HUES64 (cell line): ENCODE results near the gene AGER. TPM values are rescaled to one million over a fixed set of nuclear protein-coding genes. Genes with fewer than 3 reads are reported as not detected.

Experiments used
- H3K27ac ChIP-seq: 2 replicates; pipeline ENCODE4 v1.7.0; 2013; ENCODE audit warnings: low read depth, low read length, inconsistent platforms
- H3K27me3 ChIP-seq: 2 replicates; pipeline ENCODE4 v1.6.1; 2013; ENCODE audit warnings: mild to moderate bottlenecking, low read length; ENCODE audit not compliant: insufficient read depth
- H3K36me3 ChIP-seq: 2 replicates; pipeline ENCODE4 v1.6.1; 2013; ENCODE audit warnings: mild to moderate bottlenecking, low read length; ENCODE audit not compliant: insufficient read depth
- H3K4me1 ChIP-seq: 2 replicates; pipeline ENCODE4 v1.6.1; 2013; ENCODE audit warnings: mild to moderate bottlenecking, low read length, moderate library complexity; ENCODE audit not compliant: insufficient read depth
- H3K4me3 ChIP-seq: 2 replicates; pipeline ENCODE4 v1.5.1; 2013; ENCODE audit warnings: mild to moderate bottlenecking, low read length, moderate library complexity
- H3K9ac ChIP-seq: 2 replicates; pipeline ENCODE4 v1.6.1; 2013; ENCODE audit warnings: mild to moderate bottlenecking, low read depth, low read length
- H3K9me3 ChIP-seq: 2 replicates; pipeline ENCODE4 v1.6.1; 2013; ENCODE audit warnings: low read depth, low read length; ENCODE audit not compliant: insufficient read depth
- WGBS: fragments of 150-250, 120-280 bp; methylation state at CpG from one replicate; pipeline ENCODE4 v1.1.7; 2013; ENCODE audit warnings: missing lambda C conversion rate; 5-methylcytosine and 5-hydroxymethylcytosine counted together
- polyA plus RNA-seq, 2 experiments: library from polyadenylated mRNA; stranded (reverse); fragments of 50-300 nt; gene quantifications; one replicate each; pipeline ENCODE4 v1.2.3, GENCODE V29; 2013

The AGER gene
- polyA plus RNA-seq (2013, experiment 1 of 2): 4.0 TPM
- 4.1 TPM for polyA plus RNA-seq (2013, experiment 2 of 2)

- Histone ChIP-seq H3K36me3 (peaks cover 62% of the 10 kb centered on the region), H3K9ac (no peak within 1 kb of the TSS), H3K4me3 (no peak within 1 kb of the TSS), H3K4me1 (no peaks in the 10 kb centered on the region), H3K9me3 (no peaks in the 10 kb centered on the region), H3K27ac (no peak within 1 kb of the TSS; the same call in 1 of the 2 replicates), H3K27me3 (no peaks in the 10 kb centered on the region)
- WGBS: 82% methylated on average over 6 of the region's 6 CpGs
These were observed at the start of gene AGER for GRCh38 chr6:32184084-32184640. AGER (minus strand) TSS chr6:32184253; CDS start chr6:32184222, 31 bp downstream.

- WGBS: 85% methylated on average over 7 of the region's 7 CpGs
- no peaks in the 10 kb centered on the region for H3K36me3 ChIP-seq
- H3K9me3 ChIP-seq: no peaks in the 10 kb centered on the region
- H3K4me1 ChIP-seq: no peaks in the 10 kb centered on the region
- H3K9ac ChIP-seq: no peak overlapping the region
- H3K4me3 ChIP-seq: no peak overlapping the region
- H3K27ac ChIP-seq: no peak overlapping the region
- peaks cover 8% of the 10 kb centered on the region for H3K27me3 ChIP-seq
These were observed 42.4 kb upstream of the AGER start for GRCh38 chr6:32226434-32226833.

- no peak overlapping the region for H3K9ac ChIP-seq
These were observed 40.6 kb upstream of the AGER start for GRCh38 chr6:32224696-32225095.

GRCh38 chr6:32223258-32224235, 39.5 kb upstream of the AGER start, which contains the start of gene NOTCH4:
NOTCH4 (minus strand) TSS chr6:32224067; CDS start chr6:32223928, 139 bp downstream.
- Histone ChIP-seq H3K9me3 (no peaks in the 10 kb centered on the region), H3K4me3 (no peak within 1 kb of the TSS), H3K27ac (no peak within 1 kb of the TSS), H3K36me3 (no peaks in the 10 kb centered on the region), H3K27me3 (peaks cover 8% of the 10 kb centered on the region), H3K9ac (no peak within 1 kb of the TSS), H3K4me1 (no peaks in the 10 kb centered on the region)
- 64% methylated on average over 20 of the region's 20 CpGs for WGBS

More at GRCh38 chr6:32224696-32225095, 40.6 kb upstream of the AGER start:
- Histone ChIP-seq H3K9me3 (no peaks in the 10 kb centered on the region), H3K27me3 (peaks cover 8% of the 10 kb centered on the region), H3K36me3 (no peaks in the 10 kb centered on the region), H3K4me1 (no peaks in the 10 kb centered on the region), H3K4me3 (no peak overlapping the region), H3K27ac (no peak overlapping the region)
- WGBS: 87% methylated on average over 2 of the region's 2 CpGs

- Histone ChIP-seq H3K9ac (no peak overlapping the region), H3K27me3 (peaks cover 8% of the 10 kb centered on the region), H3K27ac (no peak overlapping the region), H3K4me3 (no peak overlapping the region), H3K9me3 (no peaks in the 10 kb centered on the region), H3K36me3 (no peaks in the 10 kb centered on the region), H3K4me1 (no peaks in the 10 kb centered on the region)
- WGBS: 92% methylated on average over 8 of the region's 8 CpGs
These were observed 38.5 kb upstream of the AGER start for GRCh38 chr6:32222333-32223230.

GRCh38 chr6:32220021-32220420, 36.0 kb upstream of the AGER start:
- Histone ChIP-seq H3K27ac (no peak overlapping the region), H3K4me3 (no peak overlapping the region), H3K27me3 (no peaks in the 10 kb centered on the region), H3K9me3 (no peaks in the 10 kb centered on the region), H3K36me3 (no peaks in the 10 kb centered on the region), H3K4me1 (no peaks in the 10 kb centered on the region), H3K9ac (no peak overlapping the region)
- WGBS: 86% methylated on average over 4 of the region's 4 CpGs

GRCh38 chr6:32218167-32218566, 34.1 kb upstream of the AGER start:
- H3K4me1 ChIP-seq: no peaks in the 10 kb centered on the region
- H3K36me3 ChIP-seq: no peaks in the 10 kb centered on the region
- H3K9ac ChIP-seq: no peak overlapping the region
- no peaks in the 10 kb centered on the region for H3K27me3 ChIP-seq
- no peak overlapping the region for H3K4me3 ChIP-seq
- no peaks in the 10 kb centered on the region for H3K9me3 ChIP-seq
- H3K27ac ChIP-seq: no peak overlapping the region
- 83% methylated on average over 7 of the region's 7 CpGs for WGBS

- H3K4me3 ChIP-seq: no peak overlapping the region
- H3K36me3 ChIP-seq: no peaks in the 10 kb centered on the region
- no peaks in the 10 kb centered on the region for H3K9me3 ChIP-seq
- 91% methylated on average over 11 of the region's 11 CpGs for WGBS
- H3K27me3 ChIP-seq: no peaks in the 10 kb centered on the region
- no peaks in the 10 kb centered on the region for H3K4me1 ChIP-seq
- no peak overlapping the region for H3K9ac ChIP-seq
- H3K27ac ChIP-seq: no peak overlapping the region
These were observed 32.9 kb upstream of the AGER start for GRCh38 chr6:32216998-32217397.

GRCh38 chr6:32216285-32216684, 32.2 kb upstream of the AGER start:
- Histone ChIP-seq H3K4me3 (no peak overlapping the region), H3K27me3 (no peaks in the 10 kb centered on the region), H3K4me1 (no peaks in the 10 kb centered on the region), H3K9ac (no peak overlapping the region), H3K27ac (no peak overlapping the region), H3K9me3 (no peaks in the 10 kb centered on the region), H3K36me3 (no peaks in the 10 kb centered on the region)
- WGBS: 89% methylated on average over 10 of the region's 10 CpGs

GRCh38 chr6:32215617-32216016, 31.6 kb upstream of the AGER start:
- whole genome bisulfite sequencing: 92% methylated on average over 1 of the region's 4 CpGs
- no peaks in the 10 kb centered on the region for H3K27me3 ChIP-seq

More at GRCh38 chr6:32215617-32216016, 31.6 kb upstream of the AGER start:
- no peak overlapping the region for H3K4me3 ChIP-seq
- no peak overlapping the region for H3K9ac ChIP-seq
- no peaks in the 10 kb centered on the region for H3K9me3 ChIP-seq
- no peaks in the 10 kb centered on the region for H3K4me1 ChIP-seq
- no peak overlapping the region for H3K27ac ChIP-seq
- no peaks in the 10 kb centered on the region for H3K36me3 ChIP-seq
